ENCODE measurements around the gene BAHCC1. TPM values are rescaled to one million over a fixed set of nuclear protein-coding genes. Genes with fewer than 3 reads are reported as not detected.

Gene BAHCC1
- total and polyA plus RNA-seq, 10 of the 15 experiments (the other 5 are each of a cell fraction or from before 2014, with no cell fraction given) = 0.03 to 0.14 (median 0.11) TPM; not detected in 6

DNA sequence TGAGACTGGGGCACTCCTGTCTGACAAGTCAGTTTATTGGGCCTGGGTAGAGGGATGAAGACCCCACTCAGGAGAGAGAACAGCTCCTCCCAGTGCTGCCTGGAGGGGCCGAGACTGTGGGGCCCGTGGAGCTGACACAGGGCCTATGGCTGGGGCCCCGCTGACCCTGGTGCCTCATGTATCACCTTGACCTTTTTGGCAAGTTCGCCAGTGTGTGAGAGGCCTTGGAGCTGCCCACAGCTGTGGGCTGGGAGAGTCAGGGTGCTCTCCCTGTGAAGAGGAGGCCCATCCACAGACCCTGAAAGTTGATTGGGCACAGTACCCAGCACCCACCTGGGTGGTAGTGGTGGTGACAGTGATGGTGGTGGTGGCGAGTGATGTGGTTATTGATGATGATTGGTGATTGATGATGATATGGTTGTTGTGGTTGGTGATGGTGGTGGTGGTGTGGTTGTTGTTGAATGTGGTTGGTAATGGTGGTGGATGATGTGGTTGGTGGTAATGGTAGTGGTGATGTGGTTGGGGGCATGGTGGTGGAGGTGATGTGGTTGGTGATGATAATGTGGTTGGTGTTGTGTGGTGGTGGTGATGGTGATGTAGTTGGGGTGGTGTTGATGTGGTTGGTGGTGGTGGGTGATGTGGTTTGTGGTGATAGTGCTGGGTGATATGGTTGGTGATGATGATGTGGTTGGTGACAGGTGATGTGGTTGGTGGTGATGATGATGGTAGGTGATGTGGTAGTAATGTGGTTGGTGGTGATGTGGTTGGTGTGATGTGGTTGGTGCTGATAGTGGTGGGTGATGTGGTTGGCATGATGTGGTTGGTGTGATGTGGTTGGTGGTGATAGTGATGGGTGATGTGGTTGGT is 29.1 kb downstream of the BAHCC1 start (continued):
- TF ChIP-seq, protein P1, sequence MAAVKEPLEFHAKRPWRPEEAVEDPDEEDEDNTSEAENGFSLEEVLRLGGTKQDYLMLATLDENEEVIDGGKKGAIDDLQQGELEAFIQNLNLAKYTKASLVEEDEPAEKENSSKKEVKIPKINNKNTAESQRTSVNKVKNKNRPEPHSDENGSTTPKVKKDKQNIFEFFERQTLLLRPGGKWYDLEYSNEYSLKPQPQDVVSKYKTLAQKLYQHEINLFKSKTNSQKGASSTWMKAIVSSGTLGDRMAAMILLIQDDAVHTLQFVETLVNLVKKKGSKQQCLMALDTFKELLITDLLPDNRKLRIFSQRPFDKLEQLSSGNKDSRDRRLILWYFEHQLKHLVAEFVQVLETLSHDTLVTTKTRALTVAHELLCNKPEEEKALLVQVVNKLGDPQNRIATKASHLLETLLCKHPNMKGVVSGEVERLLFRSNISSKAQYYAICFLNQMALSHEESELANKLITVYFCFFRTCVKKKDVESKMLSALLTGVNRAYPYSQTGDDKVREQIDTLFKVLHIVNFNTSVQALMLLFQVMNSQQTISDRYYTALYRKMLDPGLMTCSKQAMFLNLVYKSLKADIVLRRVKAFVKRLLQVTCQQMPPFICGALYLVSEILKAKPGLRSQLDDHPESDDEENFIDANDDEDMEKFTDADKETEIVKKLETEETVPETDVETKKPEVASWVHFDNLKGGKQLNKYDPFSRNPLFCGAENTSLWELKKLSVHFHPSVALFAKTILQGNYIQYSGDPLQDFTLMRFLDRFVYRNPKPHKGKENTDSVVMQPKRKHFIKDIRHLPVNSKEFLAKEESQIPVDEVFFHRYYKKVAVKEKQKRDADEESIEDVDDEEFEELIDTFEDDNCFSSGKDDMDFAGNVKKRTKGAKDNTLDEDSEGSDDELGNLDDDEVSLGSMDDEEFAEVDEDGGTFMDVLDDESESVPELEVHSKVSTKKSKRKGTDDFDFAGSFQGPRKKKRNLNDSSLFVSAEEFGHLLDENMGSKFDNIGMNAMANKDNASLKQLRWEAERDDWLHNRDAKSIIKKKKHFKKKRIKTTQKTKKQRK (IDR thresholded peaks at IDR 0.05; ENCODE audit: low read depth, low read length) = no peak
- TF ChIP-seq HDGF (IDR thresholded peaks at IDR 0.05) = peak; percentile 51; the same call in 1 of the 2 replicates
- TF ChIP-seq, protein P2, sequence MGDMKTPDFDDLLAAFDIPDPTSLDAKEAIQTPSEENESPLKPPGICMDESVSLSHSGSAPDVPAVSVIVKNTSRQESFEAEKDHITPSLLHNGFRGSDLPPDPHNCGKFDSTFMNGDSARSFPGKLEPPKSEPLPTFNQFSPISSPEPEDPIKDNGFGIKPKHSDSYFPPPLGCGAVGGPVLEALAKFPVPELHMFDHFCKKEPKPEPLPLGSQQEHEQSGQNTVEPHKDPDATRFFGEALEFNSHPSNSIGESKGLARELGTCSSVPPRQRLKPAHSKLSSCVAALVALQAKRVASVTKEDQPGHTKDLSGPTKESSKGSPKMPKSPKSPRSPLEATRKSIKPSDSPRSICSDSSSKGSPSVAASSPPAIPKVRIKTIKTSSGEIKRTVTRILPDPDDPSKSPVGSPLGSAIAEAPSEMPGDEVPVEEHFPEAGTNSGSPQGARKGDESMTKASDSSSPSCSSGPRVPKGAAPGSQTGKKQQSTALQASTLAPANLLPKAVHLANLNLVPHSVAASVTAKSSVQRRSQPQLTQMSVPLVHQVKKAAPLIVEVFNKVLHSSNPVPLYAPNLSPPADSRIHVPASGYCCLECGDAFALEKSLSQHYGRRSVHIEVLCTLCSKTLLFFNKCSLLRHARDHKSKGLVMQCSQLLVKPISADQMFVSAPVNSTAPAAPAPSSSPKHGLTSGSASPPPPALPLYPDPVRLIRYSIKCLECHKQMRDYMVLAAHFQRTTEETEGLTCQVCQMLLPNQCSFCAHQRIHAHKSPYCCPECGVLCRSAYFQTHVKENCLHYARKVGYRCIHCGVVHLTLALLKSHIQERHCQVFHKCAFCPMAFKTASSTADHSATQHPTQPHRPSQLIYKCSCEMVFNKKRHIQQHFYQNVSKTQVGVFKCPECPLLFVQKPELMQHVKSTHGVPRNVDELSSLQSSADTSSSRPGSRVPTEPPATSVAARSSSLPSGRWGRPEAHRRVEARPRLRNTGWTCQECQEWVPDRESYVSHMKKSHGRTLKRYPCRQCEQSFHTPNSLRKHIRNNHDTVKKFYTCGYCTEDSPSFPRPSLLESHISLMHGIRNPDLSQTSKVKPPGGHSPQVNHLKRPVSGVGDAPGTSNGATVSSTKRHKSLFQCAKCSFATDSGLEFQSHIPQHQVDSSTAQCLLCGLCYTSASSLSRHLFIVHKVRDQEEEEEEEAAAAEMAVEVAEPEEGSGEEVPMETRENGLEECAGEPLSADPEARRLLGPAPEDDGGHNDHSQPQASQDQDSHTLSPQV (IDR thresholded peaks at IDR 0.05) = no peak
- no peak for TF ChIP-seq RAD21 (IDR thresholded peaks at IDR 0.05; ENCODE audit: insufficient read depth, low read depth, low read length)
- TF ChIP-seq RAD51 (IDR thresholded peaks at IDR 0.05) = no peak
- TF ChIP-seq CREB1 (IDR thresholded peaks at IDR 0.05; ENCODE audit: low read depth) = no peak
- TF ChIP-seq NRF1 (conservative IDR thresholded peaks at IDR 0.05; ENCODE audit: low read depth, low read length) = no peak
- TF ChIP-seq BHLHE40 (IDR thresholded peaks at IDR 0.05; ENCODE audit: borderline replicate concordance in 1 of 2, low read depth in 2 of 2, low read length in 1 of 2) = no peak
- TF ChIP-seq CEBPB (IDR thresholded peaks at IDR 0.05; ENCODE audit: borderline replicate concordance in 1 of 2, low read depth in 2 of 2, low read length in 2 of 2) = no peak
- no peak for TF ChIP-seq DPF2 (IDR thresholded peaks at IDR 0.05)
- no peak for TF ChIP-seq FOS (IDR thresholded peaks at IDR 0.05; ENCODE audit: borderline replicate concordance, extremely low read depth, insufficient read length)
- TF ChIP-seq ZBED1 (IDR thresholded peaks at IDR 0.05; ENCODE audit: borderline replicate concordance) = no peak
- TF ChIP-seq STAT1 (conservative IDR thresholded peaks at IDR 0.05) = no peak
- TF ChIP-seq, protein P3, sequence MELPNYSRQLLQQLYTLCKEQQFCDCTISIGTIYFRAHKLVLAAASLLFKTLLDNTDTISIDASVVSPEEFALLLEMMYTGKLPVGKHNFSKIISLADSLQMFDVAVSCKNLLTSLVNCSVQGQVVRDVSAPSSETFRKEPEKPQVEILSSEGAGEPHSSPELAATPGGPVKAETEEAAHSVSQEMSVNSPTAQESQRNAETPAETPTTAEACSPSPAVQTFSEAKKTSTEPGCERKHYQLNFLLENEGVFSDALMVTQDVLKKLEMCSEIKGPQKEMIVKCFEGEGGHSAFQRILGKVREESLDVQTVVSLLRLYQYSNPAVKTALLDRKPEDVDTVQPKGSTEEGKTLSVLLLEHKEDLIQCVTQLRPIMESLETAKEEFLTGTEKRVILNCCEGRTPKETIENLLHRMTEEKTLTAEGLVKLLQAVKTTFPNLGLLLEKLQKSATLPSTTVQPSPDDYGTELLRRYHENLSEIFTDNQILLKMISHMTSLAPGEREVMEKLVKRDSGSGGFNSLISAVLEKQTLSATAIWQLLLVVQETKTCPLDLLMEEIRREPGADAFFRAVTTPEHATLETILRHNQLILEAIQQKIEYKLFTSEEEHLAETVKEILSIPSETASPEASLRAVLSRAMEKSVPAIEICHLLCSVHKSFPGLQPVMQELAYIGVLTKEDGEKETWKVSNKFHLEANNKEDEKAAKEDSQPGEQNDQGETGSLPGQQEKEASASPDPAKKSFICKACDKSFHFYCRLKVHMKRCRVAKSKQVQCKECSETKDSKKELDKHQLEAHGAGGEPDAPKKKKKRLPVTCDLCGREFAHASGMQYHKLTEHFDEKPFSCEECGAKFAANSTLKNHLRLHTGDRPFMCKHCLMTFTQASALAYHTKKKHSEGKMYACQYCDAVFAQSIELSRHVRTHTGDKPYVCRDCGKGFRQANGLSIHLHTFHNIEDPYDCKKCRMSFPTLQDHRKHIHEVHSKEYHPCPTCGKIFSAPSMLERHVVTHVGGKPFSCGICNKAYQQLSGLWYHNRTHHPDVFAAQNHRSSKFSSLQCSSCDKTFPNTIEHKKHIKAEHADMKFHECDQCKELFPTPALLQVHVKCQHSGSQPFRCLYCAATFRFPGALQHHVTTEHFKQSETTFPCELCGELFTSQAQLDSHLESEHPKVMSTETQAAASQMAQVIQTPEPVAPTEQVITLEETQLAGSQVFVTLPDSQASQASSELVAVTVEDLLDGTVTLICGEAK (IDR thresholded peaks at IDR 0.05; ENCODE audit: borderline replicate concordance) = no peak
- TF ChIP-seq MEF2A (IDR thresholded peaks at IDR 0.05; ENCODE audit: insufficient read depth, low read depth, low read length) = no peak
- TF ChIP-seq SMC3 (IDR thresholded peaks at IDR 0.05; ENCODE audit: borderline replicate concordance, low read length) = no peak
- no peak for TF ChIP-seq SMARCA5 (IDR thresholded peaks at IDR 0.05)
- TF ChIP-seq SUPT20H (IDR thresholded peaks at IDR 0.05; ENCODE audit: borderline replicate concordance, control insufficient read depth, low read depth, low read length) = no peak
